ENCODE data around the gene THBS3.

DNA sequence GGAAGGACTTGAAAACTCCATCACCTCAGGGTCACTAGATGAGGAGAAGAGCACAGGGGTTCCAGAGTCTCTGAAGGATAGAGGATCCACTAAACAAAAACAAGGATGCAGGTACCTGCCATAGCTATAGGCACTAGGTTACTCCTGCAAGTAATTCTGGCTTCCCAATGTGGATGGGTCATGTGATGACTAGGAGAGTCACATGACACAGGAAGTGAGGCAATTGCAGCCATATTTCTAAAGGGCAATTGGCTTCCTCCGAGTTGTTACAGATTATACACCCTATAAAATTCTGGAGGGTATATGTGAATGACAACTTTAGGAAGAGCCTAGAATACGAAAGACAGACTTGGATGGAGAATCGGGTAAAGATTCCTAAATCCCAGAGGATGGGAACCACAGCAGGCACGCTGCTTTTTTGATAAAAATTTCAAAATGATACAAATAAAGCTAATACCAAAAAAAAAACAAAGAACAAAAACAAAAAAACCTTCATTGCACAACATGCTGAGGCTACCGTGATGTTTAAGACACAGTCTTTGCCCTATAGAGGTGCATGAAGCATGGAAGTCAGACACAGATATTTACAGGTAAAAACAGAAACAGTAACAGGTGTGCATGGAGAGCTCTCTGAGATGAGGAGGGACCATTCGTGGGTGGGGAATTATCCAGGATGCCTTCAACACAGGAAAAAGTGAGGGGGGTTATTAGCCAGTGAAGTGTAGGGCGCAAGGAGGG, 11.3 kb upstream of the THBS3 start:
- TF ChIP-seq, protein P1, sequence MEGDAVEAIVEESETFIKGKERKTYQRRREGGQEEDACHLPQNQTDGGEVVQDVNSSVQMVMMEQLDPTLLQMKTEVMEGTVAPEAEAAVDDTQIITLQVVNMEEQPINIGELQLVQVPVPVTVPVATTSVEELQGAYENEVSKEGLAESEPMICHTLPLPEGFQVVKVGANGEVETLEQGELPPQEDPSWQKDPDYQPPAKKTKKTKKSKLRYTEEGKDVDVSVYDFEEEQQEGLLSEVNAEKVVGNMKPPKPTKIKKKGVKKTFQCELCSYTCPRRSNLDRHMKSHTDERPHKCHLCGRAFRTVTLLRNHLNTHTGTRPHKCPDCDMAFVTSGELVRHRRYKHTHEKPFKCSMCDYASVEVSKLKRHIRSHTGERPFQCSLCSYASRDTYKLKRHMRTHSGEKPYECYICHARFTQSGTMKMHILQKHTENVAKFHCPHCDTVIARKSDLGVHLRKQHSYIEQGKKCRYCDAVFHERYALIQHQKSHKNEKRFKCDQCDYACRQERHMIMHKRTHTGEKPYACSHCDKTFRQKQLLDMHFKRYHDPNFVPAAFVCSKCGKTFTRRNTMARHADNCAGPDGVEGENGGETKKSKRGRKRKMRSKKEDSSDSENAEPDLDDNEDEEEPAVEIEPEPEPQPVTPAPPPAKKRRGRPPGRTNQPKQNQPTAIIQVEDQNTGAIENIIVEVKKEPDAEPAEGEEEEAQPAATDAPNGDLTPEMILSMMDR (IDR thresholded peaks at IDR 0.05; ENCODE audit: poor library complexity): no peak
- no peak for TF ChIP-seq EZH2 (IDR thresholded peaks at IDR 0.05; ENCODE audit: borderline replicate concordance)
